Endometrium (tissue), 2 donors: ENCODE results near the gene MINDY2.
A peak's percentile ranks its signal among the peaks of the same experiment; 100 is the strongest.
"Not testable (repeated sequence)": the region's sequence is repeated elsewhere in the genome, so short reads cannot be mapped to it uniquely, and the experiment has no call there.

Experiments
- FAIRE-seq: peaks from 2 replicates; lab custom pipeline; 2012; peaks lifted over from hg19 to GRCh38; lab: Jason Lieb, UNC
- donor health status: control.
- donor health status: control.

MINDY2 gene

DNA sequence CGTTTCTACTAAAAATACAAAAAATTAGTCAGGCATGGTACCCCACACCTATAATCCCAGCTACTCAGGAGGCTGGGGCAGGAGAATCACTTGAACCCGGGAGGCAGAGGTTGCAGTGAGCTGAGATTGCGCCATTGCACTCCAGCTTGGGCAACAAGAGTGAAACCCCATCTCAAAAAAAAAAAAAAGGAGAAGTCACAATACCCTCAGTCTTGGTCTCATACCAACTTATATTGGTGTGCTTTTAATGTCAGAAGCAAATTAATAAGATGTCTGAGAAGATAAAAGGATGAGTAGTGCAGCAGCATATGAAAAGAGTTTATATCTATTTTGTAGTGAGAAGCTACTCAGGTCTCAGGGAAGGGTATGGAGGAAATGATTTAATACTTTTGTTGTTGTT, 112.8 kb downstream of the MINDY2 start:
- not testable (repeated sequence) for FAIRE-seq

DNA sequence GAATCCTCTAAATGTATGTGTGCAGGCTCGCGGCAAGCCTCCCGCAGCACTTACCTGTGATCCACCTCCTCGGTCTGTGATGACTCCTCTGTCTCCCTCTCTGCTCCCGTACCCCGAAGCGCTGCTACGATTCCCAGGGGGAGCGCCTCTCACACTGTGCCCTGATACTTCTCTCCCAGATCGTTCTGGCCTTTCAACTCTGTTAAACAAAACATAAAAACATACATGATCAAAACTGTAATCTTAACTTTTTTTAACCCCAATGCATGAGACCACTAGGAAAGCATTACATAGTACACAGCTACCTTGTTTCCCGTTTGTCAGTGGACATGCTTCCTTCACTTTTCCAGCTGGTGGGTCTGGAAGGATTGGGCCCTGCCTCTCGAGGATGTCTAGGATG, 115.8 kb downstream of the MINDY2 start:
- FAIRE-seq = no peak

DNA sequence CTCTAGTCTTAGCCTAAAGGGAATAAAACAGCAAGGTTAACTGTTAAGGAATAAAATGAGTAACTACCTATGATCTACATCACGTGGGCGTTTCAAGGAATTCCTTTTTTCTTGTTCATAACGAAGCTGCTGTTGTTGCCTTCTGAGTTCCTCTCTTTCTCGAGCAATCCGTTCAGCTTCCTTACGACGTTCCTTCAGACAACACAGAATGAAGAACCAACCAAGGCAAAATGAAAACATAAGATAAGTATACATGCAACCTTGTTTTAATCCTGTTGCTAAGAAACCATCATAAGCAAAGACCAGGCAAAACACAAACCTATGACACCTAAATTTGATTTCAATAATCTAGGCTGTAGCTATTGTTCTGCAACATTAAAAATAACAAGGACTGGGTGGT, 118.3 kb downstream of the MINDY2 start:
- no peak for FAIRE-seq

DNA sequence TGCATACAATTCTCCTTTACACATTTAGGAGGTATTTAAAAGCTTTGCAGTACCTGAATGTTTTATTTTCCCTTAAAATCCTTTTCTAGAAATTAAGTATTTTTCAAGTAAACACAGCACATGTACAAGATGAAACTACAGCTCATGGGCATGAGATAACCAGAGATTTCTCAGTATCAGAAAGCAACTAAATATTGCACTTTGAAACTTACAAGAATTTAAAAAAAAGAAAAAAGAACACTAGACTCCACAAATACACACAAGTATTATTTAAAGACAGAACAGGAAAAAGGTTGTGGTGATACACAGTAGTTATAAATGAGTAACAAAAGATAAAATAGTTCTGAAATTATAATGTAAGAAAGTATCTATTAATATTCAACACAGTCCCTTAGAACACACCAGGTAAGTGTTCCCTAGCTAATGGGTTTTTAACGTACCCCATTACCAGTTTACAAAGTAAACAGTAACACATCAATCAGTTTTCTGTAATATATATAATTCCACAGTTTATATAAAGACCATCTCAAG, 127.1 kb downstream of the MINDY2 start:
- FAIRE-seq = no peak

DNA sequence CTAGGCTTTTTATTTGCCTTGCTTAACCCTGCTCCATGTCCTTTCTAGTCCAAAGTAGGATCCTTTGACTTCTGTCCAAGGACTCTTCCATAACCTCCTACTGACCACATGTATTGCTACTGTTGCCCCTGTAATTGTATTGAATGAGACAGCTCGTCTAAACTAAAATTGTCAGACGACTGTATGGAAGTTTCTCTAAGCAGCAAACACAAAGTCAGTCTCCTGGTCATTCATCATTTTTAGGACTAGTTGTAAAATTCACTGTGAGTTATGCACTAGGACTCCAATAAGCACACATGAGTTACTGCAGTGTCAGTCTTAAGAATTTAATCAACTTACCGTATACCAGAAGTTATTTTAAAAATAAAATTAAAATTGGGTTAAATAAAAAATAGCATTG, 129.5 kb downstream of the MINDY2 start:
- peak; percentile 78 for FAIRE-seq

DNA sequence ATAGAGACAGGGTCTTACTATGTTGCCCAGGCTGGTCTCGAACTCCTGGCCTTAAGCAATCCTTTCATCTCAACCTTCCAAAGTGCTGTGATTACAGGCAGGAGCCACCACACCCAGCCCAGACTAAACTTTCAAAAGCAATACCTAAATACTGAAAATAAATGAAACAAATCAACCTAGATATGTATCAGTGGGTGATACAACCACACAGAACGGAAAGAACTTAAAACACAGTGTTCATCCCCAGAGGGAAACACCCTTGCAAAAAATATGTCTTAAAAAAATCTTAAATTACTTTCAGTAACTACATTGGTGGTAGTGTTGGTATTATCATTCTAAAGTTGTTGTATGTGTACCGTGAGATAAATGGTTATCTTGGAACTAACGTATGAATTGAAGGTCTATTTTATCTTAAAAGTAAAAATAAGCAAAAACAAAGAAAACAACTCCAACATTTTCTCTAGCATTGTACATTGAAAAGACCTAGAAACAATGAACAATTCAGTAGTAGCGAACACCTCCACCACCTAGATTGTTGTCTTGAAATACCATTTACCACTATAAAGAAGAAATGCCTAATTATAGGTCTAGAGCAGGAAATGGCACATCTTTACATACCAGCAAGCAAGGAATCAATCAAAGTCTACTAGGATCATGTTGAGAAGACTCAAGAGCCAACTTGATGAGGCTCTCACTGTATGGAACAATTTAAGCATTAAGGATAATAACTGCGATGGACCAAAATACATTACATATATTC, 137.6 kb downstream of the MINDY2 start:
- FAIRE-seq = no peak

DNA sequence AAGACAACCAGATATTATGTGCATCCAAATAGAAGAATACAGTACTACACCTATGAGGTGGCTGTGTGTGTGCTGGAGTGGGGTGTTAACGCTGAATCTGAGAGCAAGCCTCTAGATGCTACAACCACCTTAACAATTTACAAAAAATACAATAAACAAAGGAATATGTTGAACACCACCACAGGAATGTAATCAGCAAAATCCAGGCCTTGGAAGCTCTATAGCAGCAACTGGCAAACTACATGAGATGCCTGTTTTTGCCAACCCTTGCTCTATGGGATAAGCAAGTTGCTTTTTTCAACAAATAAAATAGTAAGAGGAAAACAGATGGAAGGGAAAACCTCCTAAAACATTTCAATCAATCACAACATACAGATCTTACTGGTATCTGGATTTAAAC, 138.5 kb downstream of the MINDY2 start:
- FAIRE-seq = no peak

DNA sequence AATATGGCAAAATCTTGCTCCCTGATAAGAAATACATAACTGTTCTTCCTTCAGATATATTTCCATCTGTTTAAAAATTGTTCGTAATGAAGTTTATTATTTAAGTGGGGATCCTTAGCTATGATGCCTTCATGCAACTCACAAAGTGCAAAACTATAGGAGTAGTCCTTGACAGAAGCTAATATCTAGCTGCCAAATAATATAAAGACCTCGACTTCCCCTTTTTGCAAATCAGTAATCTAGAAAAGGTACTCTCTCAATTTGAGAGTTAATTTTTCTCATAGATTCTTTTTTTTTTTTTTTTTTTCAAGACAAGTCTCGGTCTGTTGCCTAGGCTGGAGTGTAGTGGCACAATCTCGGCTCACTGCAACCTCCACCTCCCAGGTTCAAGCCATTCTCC, 139.4 kb downstream of the MINDY2 start:
- FAIRE-seq = no peak
